ENCODE data around the gene SYCP1. TPM values are rescaled to one million over a fixed set of nuclear protein-coding genes. Genes with fewer than 3 reads are reported as not detected.

Gene SYCP1
- total and polyA plus RNA-seq, 2 of the 8 experiments (the other 6 are each of a cell fraction or from before 2014, with no cell fraction given) = 0.11 to 0.26 TPM

GRCh38 chr1:114896795-114897194 lies 42.1 kb downstream of the SYCP1 start:
- Histone ChIP-seq H2AK5ac (ENCODE audit: low read depth, low read length) (no peak overlapping the region), H3K9ac (replicated peaks in 1 of 4; ENCODE audit: extremely low read depth in 1 of 4, low read depth in 3 of 4, low read length in 3 of 4) (no peak overlapping the region), H3K14ac (ENCODE audit: insufficient read length) (no peak overlapping the region), H3K36me3 (ENCODE audit: control insufficient read depth in 2 of 4, insufficient read depth in 4 of 4, low read length in 3 of 4) (no peaks in the 10 kb centered on the region), H3K4me3 (ENCODE audit: extremely low read depth in 1 of 4, insufficient read depth in 2 of 4, low read depth in 3 of 4, low read length in 4 of 4) (no peak overlapping the region), H4K5ac (ENCODE audit: insufficient read length, low read depth, low read length) (no peak overlapping the region), H3K4ac (replicated peaks; ENCODE audit: insufficient read length, low read depth, low read length) (no peak overlapping the region), H2BK20ac (ENCODE audit: low read length) (no peak overlapping the region), H3K23me2 (ENCODE audit: low read depth, low read length) (no peaks in the 10 kb centered on the region), H3K56ac (replicated peaks; ENCODE audit: insufficient read length, low read depth, low read length) (no peak overlapping the region), H3K27me3 (replicated peaks in 1 of 4; ENCODE audit: control insufficient read depth in 3 of 4, extremely low read depth in 1 of 4, insufficient read depth in 3 of 4, low read length in 3 of 4) (no peaks in the 10 kb centered on the region), H2BK5ac (ENCODE audit: low read depth, low read length) (no peak overlapping the region), H4K91ac (replicated peaks; ENCODE audit: insufficient read length, low read length) (no peak overlapping the region), H4K8ac (ENCODE audit: extremely low read depth, insufficient read depth, low read length) (no peak overlapping the region), H3K23ac (ENCODE audit: insufficient read length) (no peak overlapping the region), H3K18ac (ENCODE audit: extremely low read depth, low read length) (no peak overlapping the region), H3K4me2 (ENCODE audit: insufficient read depth in 1 of 2, low read depth in 2 of 2, low read length in 2 of 2) (no peak overlapping the region), H2BK12ac (ENCODE audit: low read depth, low read length) (no peak overlapping the region), H2BK15ac (ENCODE audit: low read length) (no peak overlapping the region), H3K79me2 (ENCODE audit: control insufficient read depth in 1 of 2, insufficient read depth in 2 of 2, low read length in 2 of 2) (no peaks in the 10 kb centered on the region), H2AFZ (ENCODE audit: low read length) (peak overlapping the region; percentile 34; the same call in 1 of the 2 replicates), H3K9me3 (ENCODE audit: insufficient read depth in 2 of 2, low read depth in 1 of 2, low read length in 1 of 2) (no peaks in the 10 kb centered on the region), H3K79me1 (ENCODE audit: low read depth, low read length) (no peaks in the 10 kb centered on the region), H4K20me1 (replicated peaks in 1 of 2; ENCODE audit: control insufficient read depth in 1 of 2, insufficient read depth in 2 of 2, low read length in 2 of 2) (no peaks in the 10 kb centered on the region), H3K27ac (ENCODE audit: low read depth, low read length) (no peak overlapping the region), H2BK120ac (replicated peaks; ENCODE audit: low read depth, low read length) (no peak overlapping the region), H3K4me1 (replicated peaks in 1 of 4; ENCODE audit: control insufficient read depth in 3 of 4, insufficient read depth in 4 of 4, low read length in 3 of 4) (peaks cover 0 to 16% (median 7%) of the 10 kb centered on the region in 4 experiments; a peak in 4 of 7 replicates)
- CTCF ChIA-PET (ENCODE audit: partially characterized antibody) = no interaction called here
- no peak for TF ChIP-seq BRCA1 (IDR thresholded peaks at IDR 0.05; ENCODE audit: low read depth, low read length)
- no peak for TF ChIP-seq EP300 (IDR thresholded peaks at IDR 0.05; ENCODE audit: borderline replicate concordance in 1 of 2, low read depth in 2 of 2, low read length in 2 of 2)
- TF ChIP-seq CBX5 (IDR thresholded peaks at IDR 0.05; ENCODE audit: low read depth, low read length) = no peak
- no peak for TF ChIP-seq MAFK (IDR thresholded peaks at IDR 0.05; ENCODE audit: low read depth, low read length)
- TF ChIP-seq KDM5A (IDR thresholded peaks at IDR 0.05; ENCODE audit: low read length) = no peak
- no peak for TF ChIP-seq JUND (IDR thresholded peaks at IDR 0.05; ENCODE audit: low read length)
- TF ChIP-seq SUZ12 (IDR thresholded peaks at IDR 0.05; ENCODE audit: low read length) = no peak
- no peak for TF ChIP-seq EGR1 (IDR thresholded peaks at IDR 0.05; ENCODE audit: borderline replicate concordance, low read depth, low read length)
- no peak for TF ChIP-seq EZH2 (IDR thresholded peaks at IDR 0.05; ENCODE audit: low read depth, low read length, severe bottlenecking)
- no peak for TF ChIP-seq SRF (IDR thresholded peaks at IDR 0.05; ENCODE audit: low read depth, low read length)
- TF ChIP-seq RNF2 (IDR thresholded peaks at IDR 0.05; ENCODE audit: borderline replicate concordance, low read depth, low read length, missing control alignments, poor library complexity, severe bottlenecking) = no peak
- TF ChIP-seq NRF1 (IDR thresholded peaks at IDR 0.05; ENCODE audit: low read depth, low read length) = no peak
- POLR2A ChIA-PET (ENCODE audit: partially characterized antibody) = no interaction called here
- DNase-seq (ENCODE audit: low read depth in 1 of 2, low spot score in 2 of 2) = no peak
- WGBS, 2 experiments (ENCODE audit: extremely low coverage in 1 of 2, insufficient coverage in 1 of 2, insufficient read length in 1 of 2, insufficient replicate concordance in 2 of 2, low coverage in 1 of 2, low lambda C conversion rate in 2 of 2, missing lambda C conversion rate in 1 of 2) = 77% methylated on average over 3 of the region's 3 CpGs; no CpG with 5 or more reads in 1 of the 2 experiments
- FAIRE-seq = no peak
